ENCODE data around the gene RELA. TPM values are rescaled to one million over a fixed set of nuclear protein-coding genes. Genes with fewer than 3 reads are reported as not detected.

RELA gene
- total RNA-seq, 4 donors from 2014 or later = 47.3 to 78.8 (median 63.9) TPM

DNA sequence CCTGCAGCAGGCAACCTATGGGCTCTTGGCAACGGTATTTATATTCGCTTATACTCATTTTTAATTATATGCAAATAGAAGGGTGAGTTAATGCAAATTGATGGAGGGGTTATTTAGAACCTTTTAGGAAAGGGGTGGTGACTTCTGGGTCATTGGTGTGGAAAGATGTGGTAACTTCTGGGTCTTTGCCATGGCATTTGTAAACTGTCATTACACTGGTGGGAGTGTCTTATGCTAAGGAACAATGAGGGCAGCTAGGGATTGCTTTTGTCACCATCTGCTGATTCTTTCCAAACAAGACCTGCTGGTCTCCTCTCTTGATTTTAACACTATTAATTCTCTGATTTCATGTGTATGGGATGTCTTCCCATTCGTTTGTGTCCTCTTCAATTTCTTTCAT, 37.7 kb upstream of the RELA start:
- H3K9me3 ChIP-seq = no peaks in the 10 kb centered on the region
- WGBS, 2 donors (ENCODE audit: low coverage in 1 of 2) = 66 to 78% methylated on average over 1 to 3 of the region's 3 CpGs

DNA sequence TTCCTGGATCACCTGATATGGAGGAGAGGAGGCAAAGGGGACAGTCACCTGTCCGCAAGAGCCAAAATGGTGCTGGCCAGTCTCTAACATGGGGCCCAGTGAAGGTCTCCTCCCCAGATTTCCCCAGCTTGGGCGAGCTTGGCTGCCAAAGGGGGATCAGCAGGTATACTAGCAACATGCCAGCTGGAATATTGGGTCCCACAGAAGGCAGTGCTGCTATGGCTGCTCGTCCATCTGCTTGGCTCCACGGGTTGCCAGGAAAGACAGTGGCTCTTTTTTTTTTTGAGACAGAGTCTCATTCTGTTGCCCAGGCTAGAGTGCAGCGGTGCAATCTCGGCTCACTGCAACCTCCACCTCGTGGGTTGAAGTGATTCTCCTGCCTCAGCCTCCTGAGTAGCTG, 36.6 kb upstream of the RELA start:
- Histone ChIP-seq H3K4me1 (peaks cover 0 to 9% (median 0%) of the 10 kb centered on the region in 3 donors), H3K36me3 (no peaks in the 10 kb centered on the region), H3K27ac (no peak overlapping the region), H3K27me3 (peaks cover 12% of the 10 kb centered on the region), H3K9me3 (no peaks in the 10 kb centered on the region), H3K4me3 (no peak overlapping the region)
- no peak for ATAC-seq
- TF ChIP-seq, protein P1, sequence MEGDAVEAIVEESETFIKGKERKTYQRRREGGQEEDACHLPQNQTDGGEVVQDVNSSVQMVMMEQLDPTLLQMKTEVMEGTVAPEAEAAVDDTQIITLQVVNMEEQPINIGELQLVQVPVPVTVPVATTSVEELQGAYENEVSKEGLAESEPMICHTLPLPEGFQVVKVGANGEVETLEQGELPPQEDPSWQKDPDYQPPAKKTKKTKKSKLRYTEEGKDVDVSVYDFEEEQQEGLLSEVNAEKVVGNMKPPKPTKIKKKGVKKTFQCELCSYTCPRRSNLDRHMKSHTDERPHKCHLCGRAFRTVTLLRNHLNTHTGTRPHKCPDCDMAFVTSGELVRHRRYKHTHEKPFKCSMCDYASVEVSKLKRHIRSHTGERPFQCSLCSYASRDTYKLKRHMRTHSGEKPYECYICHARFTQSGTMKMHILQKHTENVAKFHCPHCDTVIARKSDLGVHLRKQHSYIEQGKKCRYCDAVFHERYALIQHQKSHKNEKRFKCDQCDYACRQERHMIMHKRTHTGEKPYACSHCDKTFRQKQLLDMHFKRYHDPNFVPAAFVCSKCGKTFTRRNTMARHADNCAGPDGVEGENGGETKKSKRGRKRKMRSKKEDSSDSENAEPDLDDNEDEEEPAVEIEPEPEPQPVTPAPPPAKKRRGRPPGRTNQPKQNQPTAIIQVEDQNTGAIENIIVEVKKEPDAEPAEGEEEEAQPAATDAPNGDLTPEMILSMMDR (IDR thresholded peaks at IDR 0.05) = no peak
- TF ChIP-seq EP300 (IDR thresholded peaks at IDR 0.05) = no peak
- TF ChIP-seq POLR2A (IDR thresholded peaks at IDR 0.05) = no peak
- TF ChIP-seq POLR2AphosphoS5 (IDR thresholded peaks at IDR 0.05) = no peak
- WGBS, 2 donors (ENCODE audit: low coverage in 1 of 2) = no CpG with 5 or more reads among the region's 7 CpGs

More for the DNA sequence above, 37.7 kb upstream of the RELA start:
- H3K4me1 ChIP-seq = peaks cover 0 to 8% (median 0%) of the 10 kb centered on the region in 3 donors
- TF ChIP-seq, protein P1 (IDR thresholded peaks at IDR 0.05) = no peak
- TF ChIP-seq POLR2AphosphoS5 (IDR thresholded peaks at IDR 0.05) (no peak), EP300 (IDR thresholded peaks at IDR 0.05) (no peak)
- H3K27ac ChIP-seq = no peak overlapping the region
- peaks cover 13% of the 10 kb centered on the region for H3K27me3 ChIP-seq
- no peaks in the 10 kb centered on the region for H3K36me3 ChIP-seq
- no peak overlapping the region for H3K4me3 ChIP-seq
- ATAC-seq = no peak

DNA sequence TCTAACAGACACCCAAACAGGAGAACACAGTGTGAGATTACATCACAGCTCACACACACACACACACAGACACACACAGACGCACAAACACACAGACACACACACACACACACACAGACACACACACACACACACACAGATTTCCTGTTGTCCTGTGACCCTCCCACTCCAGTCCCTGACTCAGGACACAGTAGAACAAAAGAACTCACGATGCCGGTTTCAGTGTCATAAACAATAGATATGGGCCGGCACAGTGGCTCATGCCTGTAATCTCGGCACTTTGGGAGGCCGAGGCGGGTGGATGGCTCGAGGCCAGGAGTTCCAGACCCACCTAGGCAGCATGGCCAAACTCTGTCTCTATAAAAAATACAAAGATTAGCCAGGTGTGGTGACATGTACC, 35.5 kb upstream of the RELA start:
- no peaks in the 10 kb centered on the region for H3K36me3 ChIP-seq
- H3K4me3 ChIP-seq = no peak overlapping the region
- no peaks in the 10 kb centered on the region for H3K9me3 ChIP-seq
- TF ChIP-seq POLR2AphosphoS5 (IDR thresholded peaks at IDR 0.05) = no peak
- TF ChIP-seq POLR2A (IDR thresholded peaks at IDR 0.05) = no peak
- no peak for TF ChIP-seq EP300 (IDR thresholded peaks at IDR 0.05)
- TF ChIP-seq, protein P1 (IDR thresholded peaks at IDR 0.05) = no peak
- no peak overlapping the region for H3K27ac ChIP-seq
- peaks cover under 1% of the 10 kb centered on the region for H3K27me3 ChIP-seq
- H3K4me1 ChIP-seq = peaks cover 0 to 9% (median 0%) of the 10 kb centered on the region in 3 donors
- 25 to 50% methylated on average over 2 to 5 of the region's 8 CpGs for WGBS, 2 donors (ENCODE audit: low coverage in 1 of 2)
- no peak for ATAC-seq

DNA sequence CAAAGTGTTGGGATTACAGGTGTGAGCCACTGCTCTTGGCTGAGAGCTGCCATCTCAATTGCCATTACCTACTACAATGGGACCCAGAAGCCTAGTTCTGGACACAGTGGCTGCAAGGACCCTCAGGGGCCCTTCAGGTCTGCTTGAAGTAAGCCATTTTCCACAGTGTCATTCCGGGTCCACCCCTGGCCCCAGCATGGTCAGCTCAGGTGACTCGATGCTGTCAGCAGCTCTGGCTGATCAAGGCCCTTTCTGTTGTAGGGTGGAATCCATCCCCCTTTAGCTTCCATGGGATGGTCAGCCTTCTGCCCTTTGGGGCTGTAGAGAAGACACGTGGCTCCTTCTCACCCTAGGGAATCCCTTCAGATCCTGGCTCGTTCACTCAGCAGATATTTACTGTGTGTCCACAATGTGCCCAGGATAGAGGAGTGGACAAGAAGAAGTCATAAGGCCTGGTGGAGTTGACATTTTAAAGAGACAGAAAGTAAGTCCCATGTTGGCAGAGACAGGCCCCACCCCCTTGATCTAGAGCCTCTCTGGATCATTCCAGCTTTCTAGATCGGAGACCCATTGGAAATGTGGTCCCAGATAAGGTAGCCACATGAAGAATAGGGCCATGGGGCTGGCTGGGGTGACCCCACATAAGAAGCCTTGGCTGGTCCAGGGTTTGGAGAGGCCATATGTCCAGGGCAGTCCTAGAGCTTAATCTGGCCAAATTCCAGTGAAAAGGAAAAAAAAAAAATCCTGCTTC, 34.3 kb upstream of the RELA start:
- no peak for ATAC-seq
- TF ChIP-seq EP300 (IDR thresholded peaks at IDR 0.05) (no peak), POLR2A (IDR thresholded peaks at IDR 0.05) (no peak), POLR2AphosphoS5 (IDR thresholded peaks at IDR 0.05) (no peak)
- TF ChIP-seq, protein P1 (IDR thresholded peaks at IDR 0.05) = no peak
- Histone ChIP-seq H3K4me1 (peaks cover 0 to 9% (median 0%) of the 10 kb centered on the region in 3 donors), H3K27me3 (no peaks in the 10 kb centered on the region), H3K9me3 (no peaks in the 10 kb centered on the region), H3K27ac (no peak overlapping the region), H3K4me3 (no peak overlapping the region), H3K36me3 (no peaks in the 10 kb centered on the region)
- WGBS, 2 donors (ENCODE audit: low coverage in 1 of 2) = 80% methylated on average over 1 of the region's 5 CpGs; no CpG with 5 or more reads in 1 of the 2 donors

Data from gastroesophageal sphincter (tissue), 4 donors.